Nephron (organoid): ENCODE results near the gene HIVEP2.

Experiments
- H3K27ac Mint-ChIP-seq, 3 experiments: 2 replicates each; pipeline ENCODE4 v1.8.0; 2020; ENCODE audit warnings: mixed read lengths in 3 of 3, mild to moderate bottlenecking in 2 of 3, moderate library complexity in 1 of 3
- H3K27me3 Mint-ChIP-seq: 2 replicates; pipeline ENCODE4 v1.8.0; 2021; ENCODE audit warnings: low read depth, mild to moderate bottlenecking, moderate library complexity, mixed read lengths
- H3K36me3 Mint-ChIP-seq: 2 replicates; pipeline ENCODE4 v1.8.0; 2020; ENCODE audit warnings: low read depth, mixed read lengths
- H3K4me1 Mint-ChIP-seq: 2 replicates; pipeline ENCODE4 v1.8.0; 2020; ENCODE audit warnings: mixed read lengths
- H3K4me3 Mint-ChIP-seq, 3 experiments: 2 replicates each; pipeline ENCODE4 v1.8.0; 2020; ENCODE audit warnings: mild to moderate bottlenecking in 3 of 3, mixed read lengths in 3 of 3, moderate library complexity in 2 of 3
- H3K9me3 Mint-ChIP-seq: 2 replicates; pipeline ENCODE4 v1.8.0; 2020; ENCODE audit warnings: mixed read lengths
- CTCF ChIP-seq, 3 experiments: fragments of 200-600 bp; sonication (generic); IDR thresholded peaks; one replicate each; pipeline ENCODE4 v1.5.0; 2021; ENCODE audit warnings: antibody characterized with exemption in 3 of 3; ENCODE audit not compliant: unreplicated experiment in 3 of 3

HIVEP2 gene

GRCh38 chr6:142738035-142738396 lies 207.0 kb downstream of the HIVEP2 start:
- Mint-ChIP-seq H3K4me1 (no peaks in the 10 kb centered on the region), H3K27ac (no peak overlapping the region), H3K27me3 (no peaks in the 10 kb centered on the region), H3K4me3 (no peak overlapping the region), H3K9me3 (no peaks in the 10 kb centered on the region), H3K36me3 (no peaks in the 10 kb centered on the region)
- no peak for TF ChIP-seq CTCF (IDR thresholded peaks at IDR 0.05; ENCODE audit: unreplicated experiment in 3 of 3)

- no peak overlapping the region for H3K4me3 Mint-ChIP-seq
Observed at GRCh38 chr6:142737368-142738034, 207.5 kb downstream of the HIVEP2 start.

GRCh38 chr6:142735204-142735603 lies 209.8 kb downstream of the HIVEP2 start:
- H3K27me3 Mint-ChIP-seq, result no peaks in the 10 kb centered on the region
- no peak overlapping the region for H3K27ac Mint-ChIP-seq
- TF ChIP-seq CTCF (IDR thresholded peaks at IDR 0.05; ENCODE audit: unreplicated experiment in 3 of 3), result no peak
- H3K9me3 Mint-ChIP-seq, result no peaks in the 10 kb centered on the region
- no peaks in the 10 kb centered on the region for H3K4me1 Mint-ChIP-seq
- H3K4me3 Mint-ChIP-seq, result no peak overlapping the region
- no peaks in the 10 kb centered on the region for H3K36me3 Mint-ChIP-seq

More at GRCh38 chr6:142737368-142738034, 207.5 kb downstream of the HIVEP2 start:
- Mint-ChIP-seq H3K27me3 (no peaks in the 10 kb centered on the region), H3K4me1 (no peaks in the 10 kb centered on the region), H3K36me3 (no peaks in the 10 kb centered on the region), H3K27ac (no peak overlapping the region), H3K9me3 (no peaks in the 10 kb centered on the region)
- TF ChIP-seq CTCF (IDR thresholded peaks at IDR 0.05; ENCODE audit: unreplicated experiment in 3 of 3), result no peak

GRCh38 chr6:142732790-142733189 lies 212.2 kb downstream of the HIVEP2 start:
- H3K4me1 Mint-ChIP-seq, result peaks cover 13% of the 10 kb centered on the region
- H3K9me3 Mint-ChIP-seq, result no peaks in the 10 kb centered on the region
- no peaks in the 10 kb centered on the region for H3K36me3 Mint-ChIP-seq
- no peaks in the 10 kb centered on the region for H3K27me3 Mint-ChIP-seq
- H3K27ac Mint-ChIP-seq, result no peak overlapping the region
- no peak for TF ChIP-seq CTCF (IDR thresholded peaks at IDR 0.05; ENCODE audit: unreplicated experiment in 3 of 3)
- H3K4me3 Mint-ChIP-seq, result no peak overlapping the region

GRCh38 chr6:142731611-142732010 lies 213.4 kb downstream of the HIVEP2 start:
- TF ChIP-seq CTCF (IDR thresholded peaks at IDR 0.05; ENCODE audit: unreplicated experiment in 3 of 3), result no peak
- Mint-ChIP-seq H3K36me3 (no peaks in the 10 kb centered on the region), H3K27ac (no peak overlapping the region), H3K27me3 (no peaks in the 10 kb centered on the region), H3K4me3 (no peak overlapping the region), H3K4me1 (peaks cover 13% of the 10 kb centered on the region), H3K9me3 (no peaks in the 10 kb centered on the region)

GRCh38 chr6:142729618-142730017 lies 215.4 kb downstream of the HIVEP2 start:
- H3K4me1 Mint-ChIP-seq, result peaks cover 13% of the 10 kb centered on the region
- H3K36me3 Mint-ChIP-seq, result no peaks in the 10 kb centered on the region
- H3K27ac Mint-ChIP-seq, result no peak overlapping the region
- H3K9me3 Mint-ChIP-seq, result no peaks in the 10 kb centered on the region
- no peak for TF ChIP-seq CTCF (IDR thresholded peaks at IDR 0.05; ENCODE audit: unreplicated experiment in 3 of 3)
- no peak overlapping the region for H3K4me3 Mint-ChIP-seq
- peaks cover 5% of the 10 kb centered on the region for H3K27me3 Mint-ChIP-seq
